ENCODE measurements around the gene FLNC.

FLNC gene

DNA sequence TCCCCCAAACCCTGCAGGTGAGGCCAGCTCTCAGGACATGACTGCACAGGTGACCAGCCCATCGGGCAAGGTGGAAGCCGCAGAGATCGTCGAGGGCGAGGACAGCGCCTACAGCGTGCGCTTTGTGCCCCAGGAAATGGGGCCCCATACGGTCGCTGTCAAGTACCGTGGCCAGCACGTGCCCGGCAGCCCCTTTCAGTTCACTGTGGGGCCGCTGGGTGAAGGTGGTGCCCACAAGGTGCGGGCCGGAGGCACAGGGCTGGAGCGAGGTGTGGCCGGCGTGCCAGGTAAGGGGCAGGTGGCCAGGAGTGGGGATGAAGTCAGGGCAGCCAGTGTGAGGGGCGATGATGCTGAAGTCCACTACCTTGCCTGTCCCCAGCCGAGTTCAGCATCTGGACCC lies 24.2 kb downstream of the FLNC start:
- TF ChIP-seq, protein P1, sequence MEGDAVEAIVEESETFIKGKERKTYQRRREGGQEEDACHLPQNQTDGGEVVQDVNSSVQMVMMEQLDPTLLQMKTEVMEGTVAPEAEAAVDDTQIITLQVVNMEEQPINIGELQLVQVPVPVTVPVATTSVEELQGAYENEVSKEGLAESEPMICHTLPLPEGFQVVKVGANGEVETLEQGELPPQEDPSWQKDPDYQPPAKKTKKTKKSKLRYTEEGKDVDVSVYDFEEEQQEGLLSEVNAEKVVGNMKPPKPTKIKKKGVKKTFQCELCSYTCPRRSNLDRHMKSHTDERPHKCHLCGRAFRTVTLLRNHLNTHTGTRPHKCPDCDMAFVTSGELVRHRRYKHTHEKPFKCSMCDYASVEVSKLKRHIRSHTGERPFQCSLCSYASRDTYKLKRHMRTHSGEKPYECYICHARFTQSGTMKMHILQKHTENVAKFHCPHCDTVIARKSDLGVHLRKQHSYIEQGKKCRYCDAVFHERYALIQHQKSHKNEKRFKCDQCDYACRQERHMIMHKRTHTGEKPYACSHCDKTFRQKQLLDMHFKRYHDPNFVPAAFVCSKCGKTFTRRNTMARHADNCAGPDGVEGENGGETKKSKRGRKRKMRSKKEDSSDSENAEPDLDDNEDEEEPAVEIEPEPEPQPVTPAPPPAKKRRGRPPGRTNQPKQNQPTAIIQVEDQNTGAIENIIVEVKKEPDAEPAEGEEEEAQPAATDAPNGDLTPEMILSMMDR (IDR thresholded peaks at IDR 0.05; ENCODE audit: low read depth, low read length), result no peak
- no peak for DNase-seq (ENCODE audit: extremely low read depth, low read depth)

DNA sequence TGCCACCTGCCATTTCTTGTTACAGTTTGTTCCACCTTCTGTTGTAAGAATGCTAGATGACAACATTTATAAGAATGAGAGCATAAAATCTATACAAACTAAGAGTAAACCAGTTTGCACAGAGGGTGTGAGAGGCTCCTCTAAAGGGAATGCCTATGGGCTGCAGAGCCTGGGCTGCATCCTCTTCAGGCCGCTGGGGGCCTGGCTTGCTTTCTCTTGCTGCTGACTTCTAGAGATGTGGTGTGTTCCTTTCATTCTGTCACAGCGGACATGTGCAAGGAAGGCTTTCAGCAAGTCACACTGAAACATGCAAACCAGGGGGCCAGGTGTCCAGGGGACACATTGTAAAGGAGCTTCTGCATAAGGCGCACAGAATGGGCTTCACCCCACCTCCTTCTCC lies 25.4 kb downstream of the FLNC start:
- TF ChIP-seq, protein P1 (IDR thresholded peaks at IDR 0.05; ENCODE audit: low read depth, low read length), result no peak
- no peak for DNase-seq (ENCODE audit: extremely low read depth, low read depth)

DNA sequence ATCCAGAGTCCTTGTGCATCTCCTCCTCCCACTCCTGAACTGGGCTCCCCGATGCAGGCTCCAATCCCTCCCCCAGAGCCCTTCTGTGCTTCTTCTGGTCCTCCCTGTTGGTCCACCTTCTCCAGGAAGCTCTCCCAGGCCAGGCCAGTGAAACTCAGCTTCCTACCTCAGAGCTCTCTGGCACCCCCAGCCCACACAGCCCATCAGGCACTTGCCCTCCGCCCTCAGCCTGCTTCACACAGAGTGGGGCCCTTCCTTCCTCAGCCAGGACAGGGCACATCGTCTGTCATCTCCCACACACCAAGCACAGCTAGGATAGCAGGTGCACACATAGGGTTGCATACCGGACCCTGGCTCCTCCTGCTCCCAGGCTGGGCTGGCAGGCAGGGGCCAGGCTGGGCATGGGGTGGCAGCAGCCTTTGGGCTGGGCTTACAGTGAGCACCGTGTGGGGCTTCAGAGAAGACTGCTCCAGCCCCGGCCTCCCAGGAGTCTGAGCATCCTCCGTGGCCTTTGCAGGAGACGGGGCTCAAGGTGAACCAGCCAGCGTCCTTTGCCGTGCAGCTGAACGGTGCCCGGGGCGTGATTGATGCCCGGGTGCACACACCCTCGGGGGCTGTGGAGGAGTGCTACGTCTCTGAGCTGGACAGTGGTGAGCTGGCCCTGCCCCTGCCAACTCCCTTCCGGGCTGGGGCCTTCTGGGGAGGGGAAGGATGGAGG lies 26.0 kb downstream of the FLNC start:
- no peak for DNase-seq (ENCODE audit: extremely low read depth, low read depth)
- TF ChIP-seq, protein P1 (IDR thresholded peaks at IDR 0.05; ENCODE audit: low read depth, low read length), result no peak

DNA sequence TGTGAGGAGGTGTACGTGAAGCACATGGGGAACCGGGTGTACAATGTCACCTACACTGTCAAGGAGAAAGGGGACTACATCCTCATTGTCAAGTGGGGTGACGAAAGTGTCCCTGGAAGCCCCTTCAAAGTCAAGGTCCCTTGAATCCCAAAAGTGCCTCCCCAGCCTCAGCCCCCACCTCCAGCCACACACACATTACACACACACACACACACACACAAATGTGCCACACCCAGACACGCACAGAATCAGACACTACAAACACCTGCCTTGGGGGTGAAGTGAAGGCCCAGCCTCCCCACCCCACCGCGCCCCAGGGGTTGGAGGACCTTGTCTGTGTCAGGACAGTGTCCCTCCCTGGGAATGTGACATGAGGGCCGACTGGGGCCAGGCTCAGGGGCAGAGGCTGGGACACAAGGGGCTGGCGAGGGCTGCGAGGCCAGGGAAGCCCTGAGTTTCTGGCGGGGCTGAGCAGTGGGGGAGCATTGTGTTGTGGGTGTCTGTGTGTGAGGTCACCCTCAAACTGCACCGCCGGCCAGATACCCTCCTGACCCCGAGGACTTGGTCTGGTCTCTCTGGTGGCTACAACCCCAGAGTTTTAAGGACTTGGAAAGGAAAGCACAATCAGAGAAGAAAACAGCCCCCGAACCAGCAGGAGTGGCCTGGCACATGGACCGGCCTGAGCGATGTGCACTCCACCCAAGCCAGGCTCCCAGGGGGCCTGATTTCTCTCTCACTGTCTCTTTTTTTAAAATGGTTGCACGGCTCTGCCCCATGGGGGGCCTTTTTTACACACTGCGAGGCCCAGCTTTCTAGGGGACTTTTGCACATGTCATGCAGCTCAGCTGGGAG lies 28.4 kb downstream of the FLNC start:
- no peak for DNase-seq (ENCODE audit: extremely low read depth, low read depth)
- TF ChIP-seq, protein P1 (IDR thresholded peaks at IDR 0.05; ENCODE audit: low read depth, low read length), result no peak

DNA sequence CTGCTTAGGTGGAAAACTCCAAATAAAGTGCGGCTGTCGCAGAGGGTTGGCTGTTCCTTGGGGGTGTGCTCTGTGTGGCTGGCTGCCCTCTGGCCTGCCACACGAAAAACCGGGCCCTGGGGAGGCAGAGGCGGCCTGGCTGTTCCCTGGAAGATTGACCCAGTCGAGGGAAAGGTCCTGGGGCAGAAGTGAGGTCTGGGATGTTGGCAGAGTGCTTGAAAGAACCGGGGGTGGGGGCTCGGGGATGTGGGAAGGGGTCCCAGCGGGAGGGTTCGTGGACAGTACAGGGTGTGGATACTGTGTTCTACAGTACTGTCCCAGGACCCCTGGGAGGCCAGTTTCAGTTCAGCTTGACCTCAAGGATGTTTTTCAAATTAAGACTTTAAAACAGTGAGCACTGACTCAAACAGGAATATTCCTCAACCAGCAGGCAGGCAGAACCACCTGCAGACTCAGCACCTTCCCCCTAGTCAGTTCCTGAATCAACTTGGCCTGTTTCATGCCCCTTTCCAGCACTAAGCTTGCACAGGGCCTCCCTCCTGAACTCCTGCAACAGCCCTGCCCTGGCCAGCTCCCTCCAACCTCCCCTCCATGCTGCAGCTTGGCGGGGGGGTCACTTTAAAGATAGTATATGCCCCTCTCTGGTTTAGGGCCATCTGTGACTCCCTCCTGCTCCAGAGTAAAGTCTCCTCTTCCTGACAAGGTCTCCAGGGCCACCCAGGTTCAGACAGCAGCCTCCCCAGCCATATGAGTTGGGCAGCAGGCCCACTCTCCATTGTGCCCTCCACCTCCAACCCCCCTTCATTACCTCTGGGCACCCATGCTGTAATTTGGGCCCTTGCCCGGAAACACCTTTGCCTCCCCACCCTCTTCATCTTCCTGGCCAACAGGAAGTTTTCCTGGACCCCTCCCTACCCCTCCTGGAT lies 29.3 kb downstream of the FLNC start:
- DNase-seq (ENCODE audit: extremely low read depth, low read depth), result no peak
- TF ChIP-seq, protein P1 (IDR thresholded peaks at IDR 0.05; ENCODE audit: low read depth, low read length), result no peak

DNA sequence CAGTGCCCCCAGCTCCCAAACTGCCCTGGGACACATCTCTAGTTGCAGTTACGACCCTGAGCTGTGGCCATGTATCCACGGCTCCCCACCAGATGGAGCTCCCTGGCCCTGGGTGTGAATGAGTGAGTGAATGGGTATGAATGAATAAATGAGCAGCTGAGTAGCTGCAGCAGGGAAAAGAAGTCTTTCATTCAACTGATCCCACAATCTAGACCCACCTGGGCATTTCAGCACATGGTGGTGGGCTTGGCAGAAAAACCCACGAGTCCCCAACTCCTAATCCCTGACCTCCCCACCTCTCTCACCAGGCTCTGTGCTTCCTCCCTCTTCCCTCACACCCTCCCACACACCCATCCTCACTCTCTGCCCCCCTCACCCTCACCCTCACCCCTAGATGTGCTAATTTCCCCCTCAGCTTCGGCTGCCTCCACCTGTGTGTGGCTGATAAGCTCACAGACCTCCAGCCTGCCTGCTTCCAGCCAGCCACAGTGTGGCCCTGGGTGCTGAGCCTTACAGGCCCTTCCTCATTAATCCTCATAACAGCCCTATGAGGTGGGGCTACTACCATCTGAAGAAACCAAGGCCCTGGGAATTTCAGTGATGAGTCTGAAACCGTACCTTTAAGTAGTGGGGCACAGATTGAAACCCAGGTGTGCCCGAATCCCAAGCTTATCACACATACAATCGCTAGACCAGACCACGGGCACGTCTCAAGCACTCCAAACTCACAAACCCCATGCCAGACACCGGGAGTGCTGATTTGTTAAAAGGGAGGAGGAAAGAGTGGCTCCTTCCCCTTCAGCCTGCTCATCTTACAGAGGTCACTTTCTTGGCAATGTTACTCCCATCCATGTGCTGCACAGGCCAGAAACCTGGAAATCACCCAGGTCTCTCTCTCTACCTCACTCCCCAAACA lies 30.2 kb downstream of the FLNC start:
- DNase-seq (ENCODE audit: extremely low read depth, low read depth), result peak; percentile 66
- TF ChIP-seq, protein P1 (IDR thresholded peaks at IDR 0.05; ENCODE audit: low read depth, low read length), result peak; percentile 18
